GM19351 (cell line): ENCODE results near the gene PPP1R16B.

Experiments
- ATAC-seq: cut with Tn5 transposase; IDR thresholded peaks from one replicate; pipeline ENCODE4 v1.9.1; 2021; ENCODE audit warnings: mild to moderate bottlenecking, moderate library complexity; ENCODE audit not compliant: unreplicated experiment

PPP1R16B gene

DNA sequence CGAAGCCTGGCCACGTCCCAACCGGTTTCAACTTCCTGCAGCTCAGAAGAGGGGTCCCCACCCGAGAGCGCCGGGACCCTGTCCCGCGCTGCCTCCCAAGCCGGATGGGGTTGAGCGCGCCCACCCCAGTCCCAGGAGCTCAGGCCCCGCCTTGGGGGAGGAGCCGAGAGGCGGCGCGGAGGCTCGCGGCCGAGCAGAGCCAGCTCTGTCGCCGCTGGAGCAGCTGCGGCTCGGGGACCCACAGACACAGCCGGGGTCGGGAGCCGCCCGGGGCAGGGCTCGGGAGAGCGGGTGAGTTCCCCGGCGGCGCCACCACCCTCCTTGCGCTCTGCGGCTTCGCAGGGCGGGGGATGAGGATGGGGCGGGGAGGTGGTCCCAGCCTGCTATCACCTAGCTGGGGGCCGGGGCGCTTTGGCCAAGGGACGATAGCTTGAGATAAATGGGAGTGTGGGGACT is at the start of gene PPP1R16B:
Gene PPP1R16B (plus strand): TSS at position 196 of the 456 bp plus-strand sequence. CDS start 30,229 bp downstream, outside the sequence.
- ATAC-seq, result peak; percentile 61

DNA sequence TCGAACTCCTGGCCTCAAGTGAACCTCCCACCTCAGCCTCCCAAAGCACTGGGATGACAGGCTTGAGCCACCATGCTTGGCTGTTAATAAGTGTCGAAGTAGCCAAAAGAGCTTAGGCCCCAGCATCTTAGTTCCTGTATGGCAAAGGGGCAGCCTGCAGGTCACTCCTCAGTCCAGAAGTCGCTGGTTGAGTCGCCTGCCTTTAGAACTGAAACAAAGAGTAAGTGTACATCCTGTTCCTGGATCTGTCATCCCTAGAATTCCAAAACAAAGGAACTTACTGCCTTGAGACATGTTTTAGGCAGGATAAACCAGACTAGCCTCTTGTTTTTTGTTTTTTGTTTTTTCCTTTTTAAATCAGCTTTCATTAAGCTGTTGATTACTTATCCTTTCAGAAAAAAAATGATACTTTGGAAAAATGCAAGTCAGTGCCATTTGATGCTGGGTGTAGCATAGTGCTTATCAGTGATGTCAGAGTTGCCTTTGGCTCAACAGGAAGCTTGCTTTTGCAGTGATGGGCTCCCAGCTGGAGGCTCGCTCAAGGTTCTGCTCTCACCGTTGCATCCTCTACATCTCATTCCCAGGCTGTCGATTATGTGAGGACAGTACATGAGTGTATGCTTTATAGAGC is 48.2 kb upstream of the PPP1R16B start:
- no peak for ATAC-seq

DNA sequence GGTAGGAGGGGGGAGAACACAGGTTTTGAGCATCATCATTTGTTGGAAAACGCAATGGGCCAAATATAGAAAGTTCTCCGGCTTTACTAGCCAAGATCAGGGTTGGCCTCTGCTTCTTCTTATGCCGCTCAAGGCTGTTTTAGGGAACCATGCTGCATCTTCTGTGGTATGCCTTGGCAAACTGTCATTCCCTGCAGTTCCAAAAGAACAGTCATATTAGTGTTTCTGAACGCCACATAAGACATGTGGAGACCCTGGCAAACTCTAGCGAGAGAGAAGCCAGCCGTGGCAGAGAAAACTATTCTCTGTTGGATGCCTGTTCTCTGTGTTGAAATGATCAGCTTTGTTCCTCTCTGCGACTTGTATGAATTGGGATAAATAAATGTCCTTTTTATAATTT is 46.4 kb upstream of the PPP1R16B start:
- ATAC-seq, result no peak

DNA sequence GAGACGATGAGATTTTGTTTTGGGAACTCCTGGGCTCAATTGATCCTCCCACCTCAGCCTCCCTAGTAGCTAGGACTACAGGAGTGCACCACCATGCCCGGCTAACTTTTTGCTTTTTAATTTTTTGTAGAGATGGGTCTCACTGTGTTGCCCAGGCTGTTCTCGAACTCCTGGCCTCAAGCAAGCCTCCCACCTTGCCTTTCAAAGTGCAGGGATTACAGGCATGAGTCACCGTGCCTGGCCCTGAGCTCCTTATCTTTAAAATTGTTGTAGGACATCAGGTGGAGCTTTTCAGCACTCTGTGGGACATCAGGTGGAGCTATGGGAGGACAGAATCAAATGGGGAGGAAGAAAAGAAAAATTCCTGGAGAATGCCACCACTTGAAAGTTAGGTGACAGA is 44.5 kb upstream of the PPP1R16B start:
- ATAC-seq, result no peak

DNA sequence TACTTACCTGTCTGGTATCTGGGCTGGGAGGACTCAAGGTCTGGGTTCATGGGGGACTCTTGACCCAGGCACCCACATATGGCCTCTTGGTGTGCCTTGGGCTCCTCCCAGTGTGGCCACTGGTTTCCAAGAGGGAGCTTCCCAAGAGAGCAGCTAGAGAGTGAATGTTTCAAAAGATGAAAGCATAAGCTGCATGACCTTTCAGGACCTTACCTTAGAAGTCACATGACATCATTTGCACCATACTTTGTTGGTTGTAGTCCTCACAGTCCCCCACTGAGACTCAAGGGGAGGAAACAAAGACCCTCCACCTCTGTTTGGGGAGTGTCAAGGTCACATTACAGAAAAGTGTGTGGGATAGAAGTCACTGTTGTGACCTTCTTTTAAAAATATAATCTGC is 43.3 kb upstream of the PPP1R16B start:
- no peak for ATAC-seq

DNA sequence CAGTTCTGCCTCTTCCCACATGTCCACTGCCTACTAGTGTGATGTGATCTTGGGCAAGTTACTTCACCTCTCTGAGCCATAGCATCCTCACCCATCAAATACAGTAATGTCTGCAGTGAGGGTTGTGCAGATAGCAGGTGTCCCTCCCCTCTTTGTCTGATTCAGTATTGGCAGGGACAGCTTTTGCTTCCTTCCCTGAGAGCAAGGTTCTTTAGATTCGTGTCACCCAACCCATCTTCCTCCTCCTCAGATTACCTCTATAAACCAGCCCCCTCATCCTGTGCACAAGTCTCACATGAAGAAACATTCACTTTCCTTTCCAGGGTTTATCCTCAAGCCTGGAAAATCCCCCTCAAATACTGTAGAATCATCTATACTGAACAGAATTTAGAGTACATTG is 41.9 kb upstream of the PPP1R16B start:
- no peak for ATAC-seq

DNA sequence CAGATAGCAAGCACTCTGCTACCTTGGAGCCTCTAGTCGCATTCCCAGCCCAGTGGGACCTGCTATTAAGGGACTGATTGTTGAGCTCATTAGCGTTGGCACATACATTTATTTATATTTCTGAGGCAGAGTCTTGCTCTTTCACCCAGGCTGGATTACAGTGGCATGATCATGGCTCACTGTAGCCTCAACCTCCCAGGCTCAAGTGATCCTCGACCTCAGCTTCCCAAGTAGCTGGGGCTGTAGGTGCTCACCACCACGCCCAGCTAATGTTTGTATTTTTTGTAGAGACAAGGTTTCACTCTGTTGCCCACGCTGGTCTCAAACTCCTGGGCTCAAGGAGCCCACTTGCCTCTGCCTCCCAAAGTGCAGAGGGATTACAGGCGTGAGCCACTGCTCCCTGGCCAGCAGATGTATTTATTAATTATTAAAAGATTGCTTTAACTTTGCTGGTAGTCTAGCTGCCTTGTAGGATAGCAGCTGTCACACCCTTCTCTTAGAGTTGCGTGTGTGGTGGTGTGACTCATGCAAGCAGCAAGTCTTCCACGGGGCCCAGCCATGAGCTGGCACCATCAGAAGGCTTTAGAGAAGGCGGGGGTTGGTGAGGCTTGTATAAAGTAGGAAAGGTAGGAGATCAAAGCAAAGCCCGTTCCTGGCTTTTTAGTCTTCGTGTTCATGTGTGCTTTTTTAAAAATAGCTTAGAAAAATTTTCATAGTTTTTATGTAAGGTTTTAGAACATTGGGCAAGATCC is 40.8 kb upstream of the PPP1R16B start:
- ATAC-seq, result no peak

DNA sequence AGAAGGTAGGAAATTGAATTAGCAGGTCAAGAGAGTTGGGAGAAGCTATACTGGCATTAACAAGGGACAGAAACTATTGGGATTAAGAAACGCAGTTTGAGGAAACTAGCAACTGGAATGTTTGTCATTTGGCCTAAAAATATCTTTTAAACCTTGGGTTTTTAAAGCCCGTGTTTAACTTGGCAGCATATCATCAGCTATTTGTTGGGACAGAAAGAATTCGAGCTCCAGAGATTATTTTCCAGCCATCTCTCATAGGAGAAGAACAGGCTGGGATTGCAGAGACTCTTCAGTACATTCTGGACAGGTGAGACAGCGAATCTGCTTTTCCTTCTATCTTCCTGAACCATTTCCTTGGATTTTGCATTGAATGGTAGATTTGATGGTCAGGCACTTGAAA is 39.4 kb upstream of the PPP1R16B start:
- no peak for ATAC-seq

DNA sequence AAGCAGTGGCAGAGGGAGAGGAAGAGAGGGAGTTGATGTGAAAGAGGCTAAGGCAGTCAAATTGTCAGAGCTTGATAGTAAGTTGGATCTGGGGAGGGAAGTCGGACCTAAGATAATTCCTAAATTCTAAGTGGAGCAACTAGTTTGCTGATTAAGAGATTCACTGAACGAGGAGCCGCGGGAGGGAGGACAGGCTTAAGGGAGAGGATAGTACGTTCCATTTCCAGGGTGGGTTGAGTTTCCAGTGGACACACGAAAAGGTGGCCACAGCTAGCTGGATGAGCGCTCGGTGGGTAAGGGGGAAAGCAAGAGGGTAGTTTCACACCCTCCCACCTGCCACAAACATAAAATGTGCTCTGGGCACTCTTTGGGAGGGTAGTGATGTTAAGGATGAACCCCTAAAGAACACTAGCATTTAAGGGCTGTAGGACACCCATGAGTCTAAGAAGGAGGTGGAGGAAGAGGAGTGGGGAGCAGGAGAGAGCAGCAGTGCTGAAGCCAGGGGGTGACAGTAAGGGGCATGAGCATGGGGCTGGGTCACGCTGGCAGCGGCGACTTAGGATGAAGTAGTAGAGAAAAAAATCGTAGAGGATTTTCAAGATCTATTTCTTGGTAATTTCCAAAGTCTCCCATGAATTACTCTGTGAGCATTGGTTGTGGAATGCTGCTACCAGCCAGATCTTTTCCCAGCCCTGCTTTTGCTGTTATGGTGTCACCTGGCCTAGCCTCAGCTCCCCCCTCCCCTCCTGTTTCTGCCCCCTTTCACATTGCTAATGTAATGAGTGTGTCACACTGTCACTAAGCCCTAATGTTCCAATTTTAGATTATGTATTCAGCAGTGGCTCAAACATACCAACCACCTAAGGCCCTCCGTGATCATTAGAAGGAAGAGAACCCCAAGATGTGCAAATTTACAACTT is 35.9 kb upstream of the PPP1R16B start:
- no peak for ATAC-seq

DNA sequence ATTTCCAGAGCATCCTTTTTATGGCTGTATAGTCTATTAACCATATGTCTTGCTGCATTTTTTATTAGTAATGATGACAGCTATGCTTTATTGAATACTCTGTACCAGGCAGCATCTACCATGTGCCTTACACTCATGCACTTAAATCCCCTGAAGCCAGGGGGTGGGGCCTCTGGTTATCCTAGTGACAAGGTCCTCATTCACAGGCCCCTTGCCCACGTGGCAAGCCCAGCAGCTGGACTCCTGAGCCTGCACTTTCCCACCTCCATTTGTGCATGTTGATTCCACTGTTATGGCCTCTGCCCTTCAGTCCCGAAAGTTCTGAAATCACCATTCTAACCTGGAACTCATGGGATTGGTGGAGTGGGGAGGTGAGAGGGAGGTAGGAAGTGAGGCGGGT is 35.0 kb upstream of the PPP1R16B start:
- no peak for ATAC-seq

DNA sequence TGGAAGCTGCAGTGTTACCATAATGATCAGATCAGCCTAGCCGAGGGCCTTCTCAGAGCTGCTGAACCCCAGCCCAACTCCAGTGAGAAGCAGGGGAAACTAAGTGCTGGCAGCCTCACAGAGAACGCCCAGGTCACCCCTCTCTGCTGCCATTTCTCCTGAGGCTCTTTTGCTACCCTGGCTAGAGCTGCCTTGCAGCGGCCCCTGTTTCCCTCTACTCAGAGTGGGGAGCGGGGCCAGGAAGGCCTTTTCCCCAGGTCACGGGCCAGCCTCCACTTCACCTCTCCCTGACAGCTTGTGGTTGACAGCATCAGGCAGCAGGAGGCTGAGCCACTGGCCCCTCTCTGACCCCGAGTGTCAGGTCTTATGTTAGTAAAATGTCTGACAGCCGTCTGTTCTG is 34.5 kb upstream of the PPP1R16B start:
- ATAC-seq, result no peak

DNA sequence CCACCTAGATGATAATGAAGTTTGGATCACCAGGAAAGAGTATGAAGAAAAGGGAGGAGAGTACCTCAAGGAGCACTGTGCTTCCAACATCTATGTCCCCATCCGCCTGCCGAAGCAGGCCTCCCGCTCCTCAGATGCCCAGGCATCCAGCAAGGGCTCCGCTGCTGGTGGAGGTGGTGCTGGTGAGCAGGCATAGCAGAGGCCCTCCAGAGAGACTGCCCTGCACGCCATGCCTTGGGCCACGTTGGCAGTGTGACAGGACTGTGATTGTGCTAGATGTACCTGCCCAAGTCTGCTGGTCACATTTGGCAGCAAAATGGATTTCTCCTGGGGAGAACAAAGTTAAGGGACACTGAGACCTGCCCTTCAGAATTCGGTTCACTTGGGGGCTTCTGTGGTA is 33.9 kb upstream of the PPP1R16B start:
- ATAC-seq, result no peak

DNA sequence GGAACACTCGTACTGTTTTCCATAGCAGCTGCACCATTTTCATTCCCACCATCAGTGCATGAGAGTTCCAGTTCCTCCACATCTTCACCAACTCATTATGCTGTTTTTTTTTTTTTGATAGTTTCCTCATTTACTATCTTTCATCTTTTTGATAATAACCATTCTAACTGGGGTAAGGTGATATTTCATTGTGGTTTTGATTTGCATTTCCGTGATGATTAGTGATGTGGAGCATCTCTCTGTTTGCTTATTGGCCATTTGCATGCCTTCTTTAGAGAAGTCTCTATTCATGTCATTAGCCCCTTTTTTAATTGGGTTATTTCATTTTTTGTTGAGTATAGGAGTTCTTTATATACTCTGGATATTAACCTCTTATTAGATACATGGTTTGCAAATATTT is 31.3 kb upstream of the PPP1R16B start:
- ATAC-seq, result no peak

DNA sequence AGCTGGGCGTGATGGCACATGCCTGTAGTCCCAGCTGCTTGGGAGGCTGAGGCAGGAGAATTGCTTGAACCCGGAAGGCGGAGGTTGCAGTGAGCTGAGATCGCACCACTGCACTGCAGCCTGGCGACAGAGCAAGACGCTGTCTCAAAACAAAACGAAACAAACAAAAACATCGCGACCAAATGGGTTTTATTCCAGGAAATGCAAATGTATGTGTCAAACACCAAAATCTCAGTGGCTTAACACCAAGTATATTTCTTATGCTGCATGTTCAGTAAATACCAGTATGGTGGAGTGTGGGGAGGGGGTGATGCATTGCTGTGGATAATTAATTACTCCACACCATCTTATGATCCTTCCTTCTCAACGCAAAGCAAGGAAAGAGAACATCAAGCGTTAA is 29.1 kb upstream of the PPP1R16B start:
- no peak for ATAC-seq

DNA sequence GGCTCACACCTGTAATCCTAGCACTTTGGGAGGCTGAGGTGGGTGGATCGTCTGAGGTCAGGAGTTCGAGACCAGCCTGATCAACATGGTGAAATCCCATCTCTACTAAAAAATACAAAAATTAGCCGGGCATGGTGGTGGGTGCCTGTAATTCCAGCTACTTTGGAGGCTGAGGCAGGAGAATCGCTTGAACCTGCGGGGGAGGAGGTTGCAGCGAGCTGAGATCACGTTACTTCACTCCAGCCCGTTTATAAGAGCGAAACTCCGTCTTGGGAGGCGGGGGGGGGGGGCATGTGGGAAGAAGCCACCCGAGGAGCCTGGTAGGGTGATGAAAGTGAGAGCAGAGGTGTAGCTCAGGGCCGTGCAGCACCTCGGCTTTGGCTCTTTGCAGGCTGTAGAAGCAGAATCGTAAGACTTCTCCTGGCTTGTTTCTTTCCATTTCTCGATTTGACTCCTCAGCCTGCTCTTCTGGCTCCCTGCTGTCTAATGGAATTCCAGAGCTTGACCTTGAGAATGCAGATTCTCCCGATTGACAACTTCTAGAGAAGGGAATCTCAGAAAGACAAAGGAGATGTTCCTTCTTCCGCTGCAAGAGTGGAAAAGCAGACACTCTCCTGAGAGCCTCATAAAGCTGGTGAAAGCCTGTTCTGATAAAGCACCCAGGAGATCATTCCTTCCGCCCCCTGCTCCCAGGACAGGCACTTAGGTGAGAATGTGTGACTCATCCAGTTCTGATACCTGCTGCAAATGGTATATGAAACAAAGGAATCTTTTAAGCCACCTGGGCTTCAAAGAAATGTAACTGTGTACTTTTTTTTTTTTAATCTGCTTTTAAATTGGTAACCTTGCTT is 26.0 kb upstream of the PPP1R16B start:
- no peak for ATAC-seq

DNA sequence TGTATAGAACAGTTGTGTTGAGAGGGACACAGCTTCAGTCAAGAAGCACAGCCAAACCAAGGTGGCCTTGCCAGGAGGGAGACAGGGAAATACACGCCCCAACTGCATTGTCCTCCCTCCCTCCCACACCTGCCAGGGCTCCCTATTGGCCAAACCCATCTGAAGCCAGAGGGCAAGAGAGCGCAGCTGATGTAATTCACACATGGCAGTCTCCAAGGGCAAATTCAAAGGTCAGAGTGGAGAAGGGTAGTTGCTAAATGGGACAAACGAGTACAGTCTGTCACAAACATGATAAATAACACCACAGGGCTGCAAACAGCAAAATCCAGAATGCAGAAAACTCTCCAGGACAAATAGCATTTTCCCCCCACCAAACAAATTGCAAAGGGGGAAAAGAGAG is 23.2 kb upstream of the PPP1R16B start:
- ATAC-seq, result no peak

DNA sequence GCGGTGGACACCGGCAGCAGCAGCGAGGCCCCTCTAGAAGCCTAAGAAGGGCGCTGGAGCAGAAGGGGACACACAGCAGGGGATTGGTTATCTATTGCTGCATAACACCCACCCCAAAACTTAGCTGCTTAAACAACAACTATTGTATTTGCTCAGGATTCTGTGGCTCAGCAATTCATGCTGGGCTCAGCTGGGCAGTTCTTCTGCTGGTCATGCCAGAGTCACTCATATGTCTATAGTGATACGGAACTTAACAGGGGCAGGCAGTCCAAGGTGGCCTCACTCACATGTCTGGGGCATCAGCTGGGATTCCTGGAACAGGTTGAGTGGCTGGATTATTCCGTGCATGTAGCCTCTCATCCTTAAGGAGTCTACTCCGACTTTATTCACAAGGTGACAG is 17.6 kb upstream of the PPP1R16B start:
- no peak for ATAC-seq

DNA sequence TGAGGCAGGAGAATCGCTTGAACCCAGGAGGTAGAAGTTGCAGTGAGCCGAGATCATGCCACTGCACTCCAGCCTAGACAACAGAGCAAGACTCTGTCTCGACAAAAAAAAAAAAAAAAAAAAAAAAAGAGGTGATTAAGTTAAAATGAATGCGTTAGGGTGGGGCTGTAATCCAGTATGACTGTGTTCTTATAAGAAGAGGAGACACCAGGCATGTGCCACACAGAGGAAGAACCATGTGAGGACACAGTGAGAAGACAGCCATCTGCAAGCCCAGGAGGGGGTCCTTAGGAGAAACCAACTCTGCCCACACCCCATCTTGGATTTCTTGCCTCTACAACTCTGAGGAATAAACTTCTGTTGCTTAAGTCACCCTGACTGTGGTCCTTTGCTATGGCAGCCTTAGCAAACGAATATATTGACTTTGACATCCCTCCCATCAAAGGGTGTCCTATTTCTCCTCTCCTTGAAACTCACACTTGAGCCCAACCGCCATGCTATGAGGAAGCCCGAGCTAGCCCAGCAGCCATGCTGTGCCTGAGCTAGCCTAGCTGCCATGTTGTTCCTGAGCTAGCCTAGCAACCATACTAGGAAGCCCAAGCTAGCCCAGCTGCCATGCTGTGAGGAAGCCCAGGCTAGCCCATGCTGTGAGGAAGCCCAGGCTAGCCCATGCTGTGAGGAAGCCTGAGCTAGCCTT is 15.8 kb upstream of the PPP1R16B start:
- no peak for ATAC-seq

DNA sequence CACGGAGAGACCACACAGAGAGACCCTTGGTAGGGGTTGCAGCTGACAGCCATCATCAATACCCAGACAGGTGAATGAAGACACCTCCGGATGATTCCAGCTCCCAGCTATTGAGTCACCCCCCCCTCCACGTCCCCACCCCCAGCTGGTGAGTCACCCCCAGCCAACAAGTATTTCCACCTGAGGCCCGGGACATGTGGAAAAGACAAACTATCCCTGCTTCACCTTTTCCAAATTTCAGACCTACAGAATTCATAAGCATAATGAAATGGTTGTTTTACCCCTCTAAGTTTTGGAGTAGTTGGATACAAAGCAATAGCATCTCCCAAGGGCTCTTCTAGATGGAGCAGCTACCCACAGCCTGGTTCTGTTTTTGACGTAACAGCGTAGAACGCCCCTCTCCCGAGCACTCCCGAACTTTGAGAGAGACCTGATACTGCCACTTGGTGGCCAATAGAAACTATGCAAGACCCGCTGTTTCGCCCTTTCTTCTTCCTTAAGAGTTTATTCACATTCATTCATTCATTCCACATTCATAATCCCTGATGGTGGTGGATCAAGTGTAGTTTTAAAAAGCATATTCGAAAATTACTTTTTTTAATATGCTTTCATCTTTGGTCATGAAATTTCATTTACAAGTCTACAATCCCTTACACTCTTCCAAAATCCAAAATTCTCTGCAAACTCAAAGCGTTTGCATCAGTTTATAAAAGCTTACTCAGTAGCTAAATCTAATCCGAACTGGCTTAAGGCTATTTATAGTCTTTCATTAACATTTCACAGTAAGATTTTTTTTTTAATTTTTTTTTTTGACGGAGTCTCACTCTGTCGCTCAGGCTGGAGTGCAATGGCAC is 15.1 kb upstream of the PPP1R16B start:
- ATAC-seq, result no peak
